Transverse colon (tissue), 4 donors: ENCODE results near the gene RAB26.
A peak's percentile ranks its signal among the peaks of the same experiment; 100 is the strongest.
"Not testable (repeated sequence)": the region's sequence is repeated elsewhere in the genome, so short reads cannot be mapped to it uniquely, and the experiment has no call there.

Source experiments
- CTCF ChIP-seq, 5 experiments: fragments of 200-600 bp in 3 of 5; fragments of 450-650 bp in 2 of 5; sonication (generic) in 3 of 5; IDR thresholded peaks; 1 replicate in 2 of 5; 2 replicates in 3 of 5; pipeline ENCODE4 v1.5.1; 2016 to 2017; ENCODE audit warnings: antibody characterized with exemption in 5 of 5, inconsistent platforms in 3 of 5, mild to moderate bottlenecking in 2 of 5, moderate library complexity in 1 of 5
- EP300 ChIP-seq: sonication (generic); formaldehyde crosslinking; IDR thresholded peaks from one replicate; pipeline ENCODE4 v1.6.1; 2017; ENCODE audit warnings: antibody characterized with exemption, low read depth
- POLR2A ChIP-seq: fragments of 450-650 bp; IDR thresholded peaks from one replicate; pipeline ENCODE4 v1.6.1; 2016; ENCODE audit warnings: antibody characterized with exemption, mild to moderate bottlenecking, moderate library complexity
- POLR2AphosphoS5 ChIP-seq, 3 donors: sonication (generic); formaldehyde crosslinking; IDR thresholded peaks; one replicate each; pipeline ENCODE4 v1.6.1; 2016; ENCODE audit warnings: antibody characterized with exemption in 3 of 3

GRCh38 chr16:2121325-2121724 lies 27.1 kb upstream of the RAB26 start:
- not testable (repeated sequence) for TF ChIP-seq POLR2AphosphoS5 (IDR thresholded peaks at IDR 0.05); POLR2A; EP300
- peak in 4 of 5 experiments; percentile 10 to 33 (median 20) for TF ChIP-seq CTCF (IDR thresholded peaks at IDR 0.05)
